HuH-7 (cell line): ENCODE data around the gene MEIS2.

Source experiments
- DNase-seq: peaks from one replicate; pipeline ENCODE4 v3.0.0; 2011; ENCODE audit warnings: low spot score

Gene MEIS2

GRCh38 chr15:37077623-37078351 lies 22.6 kb downstream of the MEIS2 start:
- DNase-seq = no peak

DNA sequence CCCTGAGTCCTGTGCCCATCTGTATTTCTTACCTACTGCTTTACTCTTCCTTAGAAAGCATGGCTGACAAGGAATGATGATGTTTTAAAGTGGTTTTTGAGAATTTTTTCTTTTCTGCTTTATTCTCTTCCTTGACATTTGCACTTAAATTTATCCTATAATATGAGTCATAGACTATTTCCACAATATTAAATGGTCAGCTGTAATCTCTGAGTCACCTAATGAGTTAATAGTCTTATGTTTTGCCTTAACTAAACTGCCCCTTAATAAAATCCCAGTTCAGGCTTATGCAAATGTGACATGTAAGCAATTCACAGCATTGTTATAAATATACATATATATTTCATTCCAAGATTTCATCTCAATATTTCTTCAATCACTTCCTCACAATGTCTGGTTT lies 23.8 kb downstream of the MEIS2 start:
- no peak for DNase-seq

GRCh38 chr15:37075777-37076176 lies 24.6 kb downstream of the MEIS2 start:
- DNase-seq = no peak

DNA sequence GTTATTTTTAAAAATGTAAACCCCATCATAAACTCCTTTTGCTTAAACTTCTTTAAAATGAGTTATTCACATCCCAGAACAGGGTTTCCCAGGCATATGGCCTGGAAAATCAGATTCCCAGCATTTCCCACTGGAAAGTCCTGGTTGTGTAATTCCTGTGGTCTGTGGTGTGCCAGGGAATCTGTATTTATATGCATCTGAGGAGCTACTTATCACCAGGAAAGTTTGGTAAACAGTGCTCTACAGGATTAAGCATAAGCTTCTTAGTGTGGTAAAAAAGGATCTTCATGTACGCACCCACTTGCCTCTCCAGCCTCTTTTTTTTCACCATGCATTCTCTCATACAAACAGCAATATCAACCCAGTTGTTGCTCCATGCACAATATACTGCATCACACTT lies 28.2 kb downstream of the MEIS2 start:
- DNase-seq = no peak

DNA sequence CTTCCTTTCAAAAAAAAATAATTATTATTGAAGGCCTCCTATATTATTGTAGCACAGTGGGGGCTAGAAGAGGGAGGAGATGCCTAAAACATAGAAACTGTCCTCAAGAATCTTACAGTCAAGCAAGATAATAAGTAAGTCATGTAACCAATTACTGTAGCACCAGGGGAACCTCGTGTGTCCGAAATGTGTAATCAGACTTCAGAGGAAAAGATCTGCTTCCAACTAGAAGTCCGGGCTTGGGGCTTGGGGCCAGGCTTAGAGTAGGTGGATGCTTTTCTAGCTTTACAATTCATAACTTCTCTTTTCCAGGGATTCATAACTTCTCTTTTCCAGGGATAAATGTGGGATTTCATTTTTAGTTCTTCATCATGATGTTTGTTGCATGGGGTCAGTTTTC lies 29.2 kb downstream of the MEIS2 start:
- no peak for DNase-seq

DNA sequence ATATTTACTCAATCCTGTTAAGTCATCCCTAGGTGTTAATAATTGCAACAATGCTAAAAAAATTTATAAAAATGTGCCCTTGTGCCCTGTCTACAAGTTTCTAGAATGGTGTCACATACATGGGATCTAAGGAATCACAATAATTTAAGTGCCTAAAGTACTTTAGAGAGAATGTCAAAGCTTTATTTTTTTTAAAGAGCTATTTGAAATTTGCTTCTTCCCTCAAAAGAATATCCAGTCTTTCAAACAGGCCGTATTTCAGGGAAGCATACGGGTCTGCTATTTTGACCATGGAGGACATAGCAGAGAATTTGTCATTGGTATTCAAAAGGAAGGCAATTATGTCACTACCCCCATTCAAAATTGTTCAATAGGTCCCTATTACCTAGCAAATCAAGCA lies 29.7 kb downstream of the MEIS2 start:
- no peak for DNase-seq

DNA sequence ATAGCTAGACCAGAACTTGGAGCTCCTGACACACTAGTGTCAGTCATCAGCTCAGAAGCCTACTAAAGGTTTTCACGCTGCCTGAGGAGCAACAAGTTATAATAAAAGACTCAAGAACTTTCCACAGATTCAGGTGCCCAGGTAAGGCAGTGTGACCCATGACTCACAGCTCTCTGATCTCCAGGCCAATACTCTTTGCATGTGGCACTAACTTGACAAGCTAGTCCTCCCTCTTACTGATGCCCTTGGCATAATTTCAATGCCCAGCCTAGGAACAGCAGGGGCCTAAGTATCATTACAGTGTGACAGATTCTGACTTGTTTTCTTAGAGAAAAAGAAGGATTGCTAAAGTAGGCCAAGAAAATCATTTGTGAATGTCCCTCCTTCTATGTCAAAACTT lies 38.4 kb downstream of the MEIS2 start:
- DNase-seq = no peak

DNA sequence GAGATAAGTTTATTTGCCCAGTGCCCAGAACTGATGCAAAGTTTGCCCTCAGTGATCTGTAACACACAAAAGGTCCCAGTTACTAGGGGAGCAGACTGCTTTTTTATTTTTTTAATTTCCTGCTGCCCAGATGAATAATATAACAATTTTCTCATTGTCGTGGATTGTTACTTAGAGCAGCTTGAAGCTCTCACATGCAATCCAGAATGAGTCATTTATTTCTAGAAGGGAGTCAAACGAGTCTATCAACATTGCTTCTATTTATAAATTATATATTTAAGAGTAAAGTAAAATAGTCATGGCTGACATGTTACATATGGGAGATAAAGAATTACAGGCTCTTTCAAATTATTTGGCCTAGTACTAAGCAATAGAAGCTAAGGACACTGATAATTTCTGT lies 41.3 kb downstream of the MEIS2 start:
- no peak for DNase-seq

- DNase-seq = no peak
These were observed 41.9 kb downstream of the MEIS2 start for GRCh38 chr15:37058316-37058985.

DNA sequence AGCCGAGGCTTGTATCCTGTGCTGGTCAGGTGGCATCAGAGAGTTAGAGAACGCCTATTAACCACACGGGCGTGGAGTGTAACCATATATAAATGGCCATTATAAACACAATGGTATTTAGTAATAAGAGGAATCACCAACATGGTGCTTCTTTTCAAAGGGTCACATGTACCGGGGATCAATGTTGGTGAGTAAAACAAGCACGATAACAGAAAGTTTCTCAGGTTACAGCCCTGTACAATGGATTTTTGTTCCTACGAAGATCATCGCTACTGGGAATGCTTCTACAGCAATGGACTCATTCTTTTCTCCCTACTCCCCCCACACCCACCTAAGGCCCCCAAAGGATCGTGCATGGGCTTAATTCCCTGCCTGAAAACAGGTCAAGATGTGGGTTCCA lies 42.5 kb downstream of the MEIS2 start:
- DNase-seq = no peak

- no peak for DNase-seq
These were observed 43.1 kb downstream of the MEIS2 start for GRCh38 chr15:37057256-37057655.

- no peak for DNase-seq
These were observed 43.9 kb downstream of the MEIS2 start for GRCh38 chr15:37056177-37057121.

- DNase-seq = no peak
These were observed 44.9 kb downstream of the MEIS2 start for GRCh38 chr15:37055481-37055880.

DNA sequence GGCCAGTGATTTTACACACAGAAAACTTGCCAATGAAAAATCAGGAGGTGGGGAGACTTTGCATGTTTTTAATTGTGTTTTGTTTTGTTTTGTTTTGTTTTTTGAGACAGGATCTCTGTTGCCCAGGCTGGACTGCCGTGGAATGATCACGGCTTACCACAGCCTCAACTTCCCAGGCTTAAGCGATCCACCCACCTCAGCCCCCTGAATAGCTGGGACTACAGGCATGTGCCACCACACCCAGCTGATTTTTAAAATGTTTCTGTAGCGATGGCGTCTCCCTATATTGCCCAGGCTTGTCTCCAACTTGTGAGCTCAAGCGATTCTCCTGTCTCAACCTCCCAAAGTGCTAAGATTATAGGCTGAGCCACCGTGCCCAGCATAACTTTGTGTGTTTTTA lies 46.0 kb downstream of the MEIS2 start:
- DNase-seq = no peak

- DNase-seq = no peak
These were observed 47.2 kb downstream of the MEIS2 start for GRCh38 chr15:37053166-37053565.

DNA sequence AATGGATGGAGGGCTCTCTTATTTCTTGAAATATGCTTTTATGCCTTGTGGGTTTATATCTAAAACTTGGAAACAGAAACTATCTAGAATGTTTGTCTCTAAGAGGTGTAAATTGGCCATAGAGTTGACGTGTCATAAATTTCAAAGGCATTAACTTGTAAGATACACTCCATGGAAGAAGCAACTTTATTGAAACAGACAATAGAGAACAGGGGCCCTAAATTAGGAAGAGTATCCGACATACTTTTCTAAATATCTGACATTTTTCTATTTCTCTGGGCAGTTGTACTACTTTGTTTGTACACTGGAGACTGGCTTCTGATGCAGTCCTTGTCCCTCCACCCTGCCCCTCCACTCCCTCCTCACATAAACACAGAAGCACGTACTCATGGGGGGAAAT lies 50.0 kb downstream of the MEIS2 start:
- no peak for DNase-seq

DNA sequence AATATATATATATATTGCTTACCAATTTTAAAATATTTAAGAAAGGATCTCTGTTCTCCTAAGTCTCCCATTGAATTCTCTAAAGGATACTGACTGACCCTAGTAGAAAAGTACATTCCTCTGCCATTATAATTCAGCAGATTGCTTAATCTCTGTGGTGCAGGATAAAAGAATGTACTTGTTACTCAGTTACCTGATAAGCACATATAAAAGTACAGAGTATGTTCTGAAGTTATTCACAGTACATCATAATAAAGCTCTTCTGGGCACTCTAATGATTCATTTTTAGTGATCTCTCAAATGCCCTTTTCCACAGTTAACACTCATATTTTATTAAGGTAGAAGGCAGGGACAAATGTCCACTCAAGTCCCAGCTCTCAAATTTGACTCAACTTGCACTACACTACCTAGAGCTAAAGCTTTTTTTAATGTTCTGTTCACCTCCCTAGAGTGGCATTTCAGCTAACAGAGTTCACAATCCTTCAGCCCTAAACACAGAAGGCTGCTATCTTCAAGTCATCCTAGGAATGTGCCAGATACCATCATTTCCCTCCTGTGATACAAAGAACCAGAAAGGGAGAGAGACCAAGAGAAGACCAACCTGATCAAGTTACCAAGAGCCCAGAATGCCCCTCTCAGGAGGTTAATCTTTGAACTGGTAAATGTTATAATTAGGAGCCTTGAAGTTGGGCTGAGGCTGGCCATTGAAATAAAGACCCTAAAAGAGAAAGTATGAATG lies 53.3 kb downstream of the MEIS2 start:
- DNase-seq = no peak

DNA sequence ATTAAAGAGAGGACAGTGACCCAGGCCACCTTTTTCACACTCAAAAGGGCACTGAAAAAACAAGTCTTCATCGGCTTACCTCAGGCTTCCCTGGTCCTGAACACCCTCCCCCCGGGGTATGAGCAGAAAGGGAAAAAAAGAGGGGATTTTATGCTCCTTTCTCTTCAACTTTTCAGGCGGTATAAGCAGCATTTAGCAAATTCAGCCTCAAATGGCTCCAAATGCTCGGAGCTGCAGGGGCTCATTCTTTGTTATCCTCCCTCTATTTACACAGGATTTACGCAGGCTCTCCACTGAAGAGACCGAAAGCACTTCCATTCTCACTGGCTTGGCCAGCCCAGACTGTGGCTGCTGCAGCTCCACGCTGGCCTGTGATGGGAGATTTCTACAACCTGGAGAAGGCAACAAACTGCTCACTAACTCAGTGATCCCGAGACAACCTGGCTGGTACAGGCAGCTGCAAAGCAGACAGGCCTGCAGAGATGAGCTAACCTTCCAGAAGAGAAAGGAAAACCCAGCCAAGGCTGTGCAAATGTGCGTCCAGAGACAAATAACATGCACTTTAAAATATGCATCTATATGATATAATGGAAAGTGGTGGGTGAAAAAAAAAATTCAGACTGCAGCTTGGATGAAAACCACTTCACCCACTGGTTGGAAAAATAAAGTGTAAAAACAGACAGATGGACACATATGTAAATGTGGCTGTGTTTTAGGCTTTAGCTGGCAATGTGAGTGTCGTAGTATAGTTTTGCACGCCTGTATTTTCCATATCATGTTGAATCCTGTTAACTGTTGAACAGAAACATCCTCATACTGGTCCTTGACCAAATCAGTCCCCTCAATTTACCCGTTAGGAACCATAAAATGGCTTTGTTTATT lies 54.2 kb downstream of the MEIS2 start:
- peak; percentile 20 for DNase-seq

DNA sequence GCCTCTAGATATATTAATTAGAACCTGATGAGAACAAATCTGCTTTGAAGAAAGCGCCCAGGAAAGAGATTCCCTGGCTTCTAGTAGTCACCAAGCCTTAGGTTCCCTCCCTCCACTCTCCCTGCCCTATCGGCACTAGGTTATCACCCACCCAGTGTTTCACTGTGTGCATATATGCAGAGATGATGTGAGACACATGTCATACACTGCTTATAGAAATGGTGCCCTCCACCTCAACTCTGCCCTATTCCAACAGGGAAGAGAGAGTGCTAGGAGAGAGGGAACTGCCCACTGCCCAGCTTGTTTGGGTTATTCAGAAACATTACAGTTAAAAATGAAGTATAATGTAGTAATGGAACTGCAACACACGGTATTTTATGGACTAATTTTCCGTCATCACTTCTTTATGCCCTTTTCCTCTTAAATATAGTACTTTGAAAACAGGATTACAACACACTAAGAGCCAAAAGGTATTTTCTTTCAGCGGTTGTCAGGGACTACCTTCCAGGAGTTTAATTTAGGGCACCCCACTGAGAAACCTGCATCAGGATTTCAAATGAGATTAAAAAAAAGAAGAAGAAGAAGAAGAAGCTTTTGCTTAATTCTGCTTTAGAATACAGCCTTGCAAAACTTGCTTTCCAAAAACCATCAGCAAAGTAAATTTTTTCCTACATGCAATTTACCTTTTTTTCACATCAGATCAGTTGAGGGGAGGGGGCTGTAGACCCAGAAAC lies 55.3 kb downstream of the MEIS2 start:
- no peak for DNase-seq

GRCh38 chr15:37041836-37042235 lies 58.5 kb downstream of the MEIS2 start:
- DNase-seq = no peak
